BLaER1 (cell line): ENCODE results near the gene BTBD3.
A peak's percentile ranks its signal among the peaks of the same experiment; 100 is the strongest.

Experiments
- H3K27ac ChIP-seq: shearing (Covaris generic); formaldehyde crosslinking; 2 replicates; pipeline ENCODE4 v1.8.1; 2022
- H3K27me3 ChIP-seq: shearing (Covaris generic); formaldehyde crosslinking; 2 replicates; pipeline ENCODE4 v1.8.1; 2022
- H3K36me3 ChIP-seq: shearing (Covaris generic); formaldehyde crosslinking; 2 replicates; pipeline ENCODE4 v1.8.1; 2022
- H3K4me1 ChIP-seq: shearing (Covaris generic); formaldehyde crosslinking; 2 replicates; pipeline ENCODE4 v1.8.1; 2022
- H3K4me2 ChIP-seq: shearing (Covaris generic); formaldehyde crosslinking; 2 replicates; pipeline ENCODE4 v1.8.1; 2022
- H3K4me3 ChIP-seq: shearing (Covaris generic); formaldehyde crosslinking; 2 replicates; pipeline ENCODE4 v1.8.1; 2022
- H3K9ac ChIP-seq: shearing (Covaris generic); formaldehyde crosslinking; 2 replicates; pipeline ENCODE4 v1.8.1; 2022
- H3K9me3 ChIP-seq: shearing (Covaris generic); formaldehyde crosslinking; 2 replicates; pipeline ENCODE4 v1.8.1; 2022
- H4K20me1 ChIP-seq: shearing (Covaris generic); formaldehyde crosslinking; 2 replicates; pipeline ENCODE4 v1.8.1; 2022
- Cebpa-rat ChIP-seq: shearing (Covaris generic); IDR thresholded peaks from 2 replicates; pipeline ENCODE4 v1.8.1; 2022

BTBD3 gene

GRCh38 chr20:11917663-11918062, at the start of gene BTBD3:
Gene BTBD3 (plus strand): TSS chr20:11917893. CDS start chr20:11918276, 383 bp downstream.
- Histone ChIP-seq H4K20me1 (peaks cover 49% of the 10 kb centered on the region), H3K4me2 (peak within 1 kb of the TSS; percentile 62), H3K9ac (peak within 1 kb of the TSS; percentile 1; the same call in 1 of the 2 replicates), H3K36me3 (peaks cover 15% of the 10 kb centered on the region), H3K27me3 (no peaks in the 10 kb centered on the region), H3K27ac (peak within 1 kb of the TSS; percentile 14; the same call in 1 of the 2 replicates), H3K4me1 (peaks cover 27% of the 10 kb centered on the region), H3K9me3 (no peaks in the 10 kb centered on the region), H3K4me3 (0 out of 2 replicates have a peak within 1 kb of the TSS, but pooled peaks have one; percentile 19)
- TF ChIP-seq Cebpa-rat, result no peak

- TF ChIP-seq Cebpa-rat, result no peak
- no peak overlapping the region for H3K9ac ChIP-seq
Measured at GRCh38 chr20:11869641-11870040, 48.1 kb upstream of the BTBD3 start.

GRCh38 chr20:11870411-11870810, 47.3 kb upstream of the BTBD3 start:
- no peaks in the 10 kb centered on the region for H3K27me3 ChIP-seq
- no peak overlapping the region for H3K27ac ChIP-seq
- no peaks in the 10 kb centered on the region for H3K9me3 ChIP-seq
- no peak for TF ChIP-seq Cebpa-rat
- no peaks in the 10 kb centered on the region for H3K36me3 ChIP-seq
- H3K4me2 ChIP-seq, result no peak overlapping the region
- H3K4me1 ChIP-seq, result no peaks in the 10 kb centered on the region
- no peak overlapping the region for H3K4me3 ChIP-seq
- no peak overlapping the region for H3K9ac ChIP-seq
- H4K20me1 ChIP-seq, result no peaks in the 10 kb centered on the region

More at GRCh38 chr20:11869641-11870040, 48.1 kb upstream of the BTBD3 start:
- Histone ChIP-seq H3K4me3 (no peak overlapping the region), H3K27me3 (no peaks in the 10 kb centered on the region), H4K20me1 (no peaks in the 10 kb centered on the region), H3K4me2 (no peak overlapping the region), H3K4me1 (no peaks in the 10 kb centered on the region), H3K9me3 (no peaks in the 10 kb centered on the region), H3K36me3 (no peaks in the 10 kb centered on the region), H3K27ac (no peak overlapping the region)

- Histone ChIP-seq H3K36me3 (no peaks in the 10 kb centered on the region), H3K4me1 (no peaks in the 10 kb centered on the region), H4K20me1 (no peaks in the 10 kb centered on the region), H3K4me3 (no peak overlapping the region), H3K9me3 (no peaks in the 10 kb centered on the region), H3K27ac (no peak overlapping the region), H3K4me2 (no peak overlapping the region), H3K27me3 (no peaks in the 10 kb centered on the region), H3K9ac (no peak overlapping the region)
- TF ChIP-seq Cebpa-rat, result no peak
Measured at GRCh38 chr20:11876555-11876954, 41.1 kb upstream of the BTBD3 start.

- H3K9me3 ChIP-seq, result no peaks in the 10 kb centered on the region
- H3K36me3 ChIP-seq, result no peaks in the 10 kb centered on the region
- H3K4me1 ChIP-seq, result no peaks in the 10 kb centered on the region
- no peaks in the 10 kb centered on the region for H4K20me1 ChIP-seq
- no peak overlapping the region for H3K9ac ChIP-seq
- H3K27me3 ChIP-seq, result no peaks in the 10 kb centered on the region
- no peak overlapping the region for H3K27ac ChIP-seq
- H3K4me2 ChIP-seq, result no peak overlapping the region
- H3K4me3 ChIP-seq, result no peak overlapping the region
- no peak for TF ChIP-seq Cebpa-rat
Measured at GRCh38 chr20:11880680-11881079, 37.0 kb upstream of the BTBD3 start.

- Histone ChIP-seq H3K36me3 (no peaks in the 10 kb centered on the region), H3K4me1 (no peaks in the 10 kb centered on the region), H3K27me3 (no peaks in the 10 kb centered on the region), H3K4me3 (no peak overlapping the region), H3K27ac (no peak overlapping the region), H3K9me3 (no peaks in the 10 kb centered on the region), H3K4me2 (no peak overlapping the region), H4K20me1 (no peaks in the 10 kb centered on the region), H3K9ac (no peak overlapping the region)
- no peak for TF ChIP-seq Cebpa-rat
Measured at GRCh38 chr20:11881449-11881848, 36.2 kb upstream of the BTBD3 start.

GRCh38 chr20:11882651-11883050, 35.0 kb upstream of the BTBD3 start:
- Histone ChIP-seq H3K4me2 (no peak overlapping the region), H4K20me1 (no peaks in the 10 kb centered on the region)

GRCh38 chr20:11888648-11889047, 29.0 kb upstream of the BTBD3 start:
- TF ChIP-seq Cebpa-rat, result no peak
- Histone ChIP-seq H3K36me3 (no peaks in the 10 kb centered on the region), H3K4me1 (peaks cover 12% of the 10 kb centered on the region), H4K20me1 (peaks cover 17% of the 10 kb centered on the region; the same call in 1 of the 2 replicates), H3K9ac (no peak overlapping the region), H3K4me3 (no peak overlapping the region), H3K27ac (no peak overlapping the region), H3K27me3 (no peaks in the 10 kb centered on the region), H3K9me3 (no peaks in the 10 kb centered on the region), H3K4me2 (no peak overlapping the region)

More at GRCh38 chr20:11882651-11883050, 35.0 kb upstream of the BTBD3 start:
- H3K4me3 ChIP-seq, result no peak overlapping the region
- no peaks in the 10 kb centered on the region for H3K4me1 ChIP-seq
- no peak overlapping the region for H3K27ac ChIP-seq
- no peaks in the 10 kb centered on the region for H3K9me3 ChIP-seq
- H3K36me3 ChIP-seq, result no peaks in the 10 kb centered on the region
- H3K9ac ChIP-seq, result no peak overlapping the region
- H3K27me3 ChIP-seq, result no peaks in the 10 kb centered on the region
- no peak for TF ChIP-seq Cebpa-rat

GRCh38 chr20:11890331-11891076, 27.2 kb upstream of the BTBD3 start:
- peak overlapping the region; percentile 92 for H3K27ac ChIP-seq
- no peaks in the 10 kb centered on the region for H3K36me3 ChIP-seq
- H3K4me1 ChIP-seq, result peaks cover 12% of the 10 kb centered on the region
- no peaks in the 10 kb centered on the region for H3K27me3 ChIP-seq
- peak overlapping the region; percentile 88 for H3K4me3 ChIP-seq
- TF ChIP-seq Cebpa-rat, result no peak
- peak overlapping the region; percentile 87 for H3K4me2 ChIP-seq
- H3K9me3 ChIP-seq, result 0 out of 2 replicates have a peak, but pooled peaks cover 4% of the 10 kb centered on the region
- peak overlapping the region; percentile 90 for H3K9ac ChIP-seq
- peaks cover 17% of the 10 kb centered on the region for H4K20me1 ChIP-seq

- Histone ChIP-seq H3K36me3 (no peaks in the 10 kb centered on the region), H3K4me2 (peak overlapping the region; percentile 87), H4K20me1 (peaks cover 17% of the 10 kb centered on the region), H3K27ac (peak overlapping the region; percentile 92), H3K9me3 (0 out of 2 replicates have a peak, but pooled peaks cover 4% of the 10 kb centered on the region), H3K4me3 (peak overlapping the region; percentile 88), H3K9ac (peak overlapping the region; percentile 90), H3K27me3 (no peaks in the 10 kb centered on the region), H3K4me1 (peaks cover 12% of the 10 kb centered on the region)
- no peak for TF ChIP-seq Cebpa-rat
Measured at GRCh38 chr20:11891077-11891775, 26.5 kb upstream of the BTBD3 start.
